ENCODE results near the gene VSTM2L.

The VSTM2L gene

DNA sequence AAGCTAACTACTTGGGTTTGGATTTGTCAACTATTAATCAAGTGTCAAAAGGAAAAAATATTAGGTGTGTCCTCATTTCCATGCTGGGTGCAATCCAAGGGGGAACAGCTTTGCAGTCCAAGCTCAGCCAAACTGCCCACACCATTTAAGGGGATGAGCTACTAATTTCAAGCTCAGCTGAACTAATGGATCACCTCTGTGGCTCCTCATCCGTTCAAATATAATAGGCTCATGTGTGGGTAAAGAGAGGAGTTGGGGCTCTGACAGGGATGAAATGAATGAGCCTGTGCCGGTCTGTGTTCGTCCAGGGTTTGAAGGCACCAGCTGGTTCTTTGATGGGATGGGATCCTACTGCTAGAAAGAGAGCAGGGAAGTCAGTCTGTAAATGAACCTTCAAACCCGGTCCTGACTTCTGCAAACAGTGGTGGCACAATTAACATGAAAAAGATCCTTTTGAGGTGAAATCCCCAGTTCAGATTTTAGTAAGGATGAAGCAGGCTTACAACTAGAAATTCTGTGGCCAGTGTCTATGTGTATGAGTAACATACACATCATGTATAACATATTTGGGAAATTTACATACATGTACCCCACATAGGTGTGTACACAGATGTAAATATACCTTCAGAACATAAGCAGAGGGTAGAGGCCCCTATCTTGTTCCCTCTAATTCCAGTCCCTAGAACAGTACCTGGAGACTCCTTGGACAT, 88.4 kb downstream of the VSTM2L start:
- DNase-seq: no peak

DNA sequence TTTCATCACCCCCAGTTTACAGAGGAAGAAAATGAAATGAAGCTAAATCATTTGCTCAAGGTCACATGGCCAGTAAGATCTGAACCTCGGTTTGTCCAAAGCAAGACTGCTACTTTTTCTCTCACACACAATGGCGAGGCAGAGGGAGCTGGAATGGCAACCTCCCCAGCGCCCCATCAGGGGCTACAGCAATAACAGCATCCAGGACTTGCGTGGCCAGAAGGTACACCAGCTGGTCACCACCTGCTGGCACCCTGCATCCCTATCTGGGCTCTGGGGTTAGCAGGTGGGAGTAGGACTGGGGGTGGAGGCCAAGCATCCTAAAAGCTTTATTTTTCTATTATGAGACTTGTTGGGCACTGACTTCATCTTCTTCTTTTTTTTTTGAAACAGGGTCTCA, 89.0 kb downstream of the VSTM2L start:
- no peak for DNase-seq

DNA sequence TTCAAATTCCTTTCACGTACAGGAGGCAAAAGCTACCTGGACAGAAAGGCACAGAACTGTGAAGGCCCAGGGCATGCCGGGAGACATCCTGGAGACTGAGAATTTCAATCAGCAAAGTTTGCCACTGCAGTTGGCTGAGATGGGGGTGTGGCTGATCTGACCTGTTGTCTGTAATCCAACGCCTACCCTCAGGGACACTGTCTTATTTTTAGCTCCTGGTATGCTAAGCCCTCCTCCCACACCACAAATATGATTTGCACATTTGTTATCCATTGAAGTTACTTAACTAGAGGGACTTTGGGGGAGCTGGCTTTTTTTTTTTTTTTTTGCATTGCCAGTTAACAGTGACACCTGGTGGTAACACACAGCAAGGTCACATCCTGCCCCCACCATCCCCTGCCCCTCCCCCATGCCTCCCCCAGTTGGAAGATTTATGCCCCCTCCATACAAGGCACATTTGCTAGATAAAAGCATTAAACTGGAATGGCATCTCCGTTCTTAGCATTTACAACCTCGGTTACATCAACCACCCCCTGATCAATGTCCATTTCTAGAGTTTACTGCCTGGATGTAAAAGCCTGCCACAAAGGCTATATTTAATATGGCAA, 90.0 kb downstream of the VSTM2L start:
- DNase-seq: no peak

GRCh38 chr20:37994512-37994911, 91.6 kb downstream of the VSTM2L start:
- no peak for DNase-seq
